HEK293T (cell line): ENCODE measurements around the gene CCDC142.

Experiments
- ARNT ChIP-seq: fragments of 450-650 bp; IDR thresholded peaks from 2 replicates; pipeline ENCODE4 v1.6.1; 2017; ENCODE audit warnings: mild to moderate bottlenecking
- BHLHE40 ChIP-seq: fragments of 450-650 bp; IDR thresholded peaks from 2 replicates; pipeline ENCODE4 v1.6.1; 2016; ENCODE audit warnings: mild to moderate bottlenecking, moderate library complexity, borderline replicate concordance
- CTBP1 ChIP-seq: fragments of 450-650 bp; IDR thresholded peaks from 2 replicates; pipeline ENCODE4 v1.6.1; 2016; ENCODE audit warnings: borderline replicate concordance
- ELF4 ChIP-seq: fragments of 450-650 bp; IDR thresholded peaks from 2 replicates; pipeline ENCODE4 v1.6.1; 2017; ENCODE audit warnings: antibody characterized with exemption
- FOXA1 ChIP-seq: fragments of 450-650 bp; IDR thresholded peaks from 2 replicates; pipeline ENCODE4 v1.6.1; 2016; ENCODE audit warnings: mild to moderate bottlenecking
- FOXK2 ChIP-seq: fragments of 450-650 bp; IDR thresholded peaks from 2 replicates; pipeline ENCODE4 v1.6.1; 2016; ENCODE audit warnings: mild to moderate bottlenecking
- HDGF ChIP-seq: fragments of 450-650 bp; IDR thresholded peaks from 2 replicates; pipeline ENCODE4 v1.6.1; 2017; ENCODE audit warnings: antibody characterized with exemption, borderline replicate concordance
- L3MBTL2 ChIP-seq: fragments of 450-650 bp; conservative IDR thresholded peaks from 2 replicates; pipeline ENCODE4 v1.6.1; 2016; ENCODE audit warnings: mild to moderate bottlenecking
- LEF1 ChIP-seq: fragments of 450-650 bp; IDR thresholded peaks from 2 replicates; pipeline ENCODE4 v1.6.1; 2017; ENCODE audit warnings: mild to moderate bottlenecking, borderline replicate concordance
- NFRKB ChIP-seq: fragments of 450-650 bp; IDR thresholded peaks from 2 replicates; pipeline ENCODE4 v1.6.1; 2016; ENCODE audit warnings: mild to moderate bottlenecking, moderate library complexity
- PKNOX1 ChIP-seq: fragments of 450-650 bp; IDR thresholded peaks from 2 replicates; pipeline ENCODE4 v1.6.1; 2016
- SUZ12 ChIP-seq: fragments of 450-650 bp; IDR thresholded peaks from 2 replicates; pipeline ENCODE4 v1.6.1; 2016; ENCODE audit warnings: mild to moderate bottlenecking
- TARDBP ChIP-seq: fragments of 450-650 bp; IDR thresholded peaks from 2 replicates; pipeline ENCODE4 v1.6.1; 2016
- ZNF384 ChIP-seq: fragments of 450-650 bp; IDR thresholded peaks from 2 replicates; pipeline ENCODE4 v1.6.1; 2016

GRCh38 chr2:74526649-74527230 lies 43.9 kb upstream of the CCDC142 start:
- TF ChIP-seq ARNT, result no peak
- TF ChIP-seq SUZ12, result no peak
- no peak for TF ChIP-seq ZNF384
- TF ChIP-seq ELF4, result no peak
- TF ChIP-seq FOXA1, result no peak
- TF ChIP-seq FOXK2, result no peak
- no peak for TF ChIP-seq L3MBTL2
- TF ChIP-seq HDGF, result no peak
- TF ChIP-seq CTBP1, result no peak
- TF ChIP-seq BHLHE40, result no peak
- no peak for TF ChIP-seq TARDBP
- TF ChIP-seq NFRKB, result no peak
- no peak for TF ChIP-seq PKNOX1
- TF ChIP-seq LEF1, result no peak
